HepG2 (cell line): ENCODE results near the gene OR6S1. TPM values are rescaled to one million over a fixed set of nuclear protein-coding genes. Genes with fewer than 3 reads are reported as not detected.

Source experiments
- ARNTL ChIP-seq: sonication (generic); formaldehyde crosslinking; IDR thresholded peaks from 2 replicates; pipeline ENCODE4 v1.4.0; 2020; ENCODE audit warnings: mild to moderate bottlenecking, missing genetic modification reagents
- DMAP1 ChIP-seq: IDR thresholded peaks from 2 replicates; pipeline ENCODE4 v1.6.1; 2016
- DZIP1 ChIP-seq: sonication (generic); formaldehyde crosslinking; IDR thresholded peaks from 2 replicates; pipeline ENCODE4 v1.5.0; 2020; ENCODE audit warnings: mild to moderate bottlenecking, missing genetic modification reagents
- E2F1 ChIP-seq: sonication (generic); formaldehyde crosslinking; IDR thresholded peaks from 2 replicates; pipeline ENCODE4 v1.5.0; 2020; ENCODE audit warnings: missing genetic modification reagents
- ISX ChIP-seq: sonication (generic); formaldehyde crosslinking; conservative IDR thresholded peaks from 2 replicates; pipeline ENCODE4 v1.5.0; 2020; ENCODE audit warnings: missing genetic modification reagents
- MIXL1 ChIP-seq: IDR thresholded peaks from 2 replicates; pipeline ENCODE4 v1.6.1; 2016
- RARG ChIP-seq: sonication (generic); formaldehyde crosslinking; IDR thresholded peaks from 2 replicates; pipeline ENCODE4 v1.4.0; 2020; ENCODE audit warnings: low read depth, mild to moderate bottlenecking, missing genetic modification reagents
- ZNF510 ChIP-seq: sonication (generic); formaldehyde crosslinking; IDR thresholded peaks from 2 replicates; pipeline ENCODE4 v1.4.0; 2020; ENCODE audit warnings: low read depth, mild to moderate bottlenecking, missing genetic modification reagents
- ZNF678 ChIP-seq: sonication (generic); formaldehyde crosslinking; IDR thresholded peaks from 2 replicates; pipeline ENCODE4 v1.4.0; 2020; ENCODE audit warnings: mild to moderate bottlenecking, missing genetic modification reagents
- ZNF839 ChIP-seq: sonication (generic); formaldehyde crosslinking; IDR thresholded peaks from 2 replicates; pipeline ENCODE4 v1.4.0; 2020; ENCODE audit warnings: missing genetic modification reagents, mild to moderate bottlenecking, borderline replicate concordance
- ZNF878 ChIP-seq: sonication (generic); formaldehyde crosslinking; IDR thresholded peaks from 2 replicates; pipeline ENCODE4 v1.8.1; 2023; ENCODE audit warnings: mild to moderate bottlenecking, missing genetic modification reagents, moderate library complexity
- polyA plus RNA-seq, 8 experiments: library from polyadenylated mRNA; depleted of rRNA in 3 of 8; stranded (reverse) in 7 of 8; unstranded in 1 of 8; fragments of >200 nt; fragmentation: Illumina TruSeq in 4 of 8; extraction: Trizol in 4 of 8; gene quantifications; 2 replicates each; pipeline versions ENCODE4 v1.2.1 to v1.2.3, GENCODE V29; 2011 to 2016; ENCODE audit warnings: low read depth in 4 of 8, missing spikeins in 1 of 8, mixed read lengths in 1 of 8; ENCODE audit not compliant: insufficient read depth in 1 of 8
- total RNA-seq, 5 experiments: library from RNA; depleted of rRNA; stranded (reverse); fragments of >200 nt; fragmentation: Illumina TruSeq; extraction: Trizol; gene quantifications; 2 replicates each; pipeline ENCODE4 v1.2.3, GENCODE V29; 2016; ENCODE audit warnings: low read depth in 1 of 5
- TF ChIP-seq, protein P1 (sequence below): sonication (generic); formaldehyde crosslinking; conservative IDR thresholded peaks from 2 replicates; pipeline ENCODE4 v1.4.0; 2020; ENCODE audit warnings: missing genetic modification reagents
- TF ChIP-seq, protein P2 (sequence below): sonication (generic); formaldehyde crosslinking; IDR thresholded peaks from 2 replicates; pipeline ENCODE4 v1.4.0; 2020; ENCODE audit warnings: mild to moderate bottlenecking, missing genetic modification reagents, borderline replicate concordance
- TF ChIP-seq, protein P3 (sequence below): sonication (generic); formaldehyde crosslinking; IDR thresholded peaks from 2 replicates; pipeline ENCODE4 v1.5.0; 2020; ENCODE audit warnings: mild to moderate bottlenecking, missing genetic modification reagents, borderline replicate concordance

OR6S1 gene
- total and polyA plus RNA-seq, 2 of the 13 experiments (the other 11 are each of a cell fraction or from before 2014, with no cell fraction given), result 0.09 TPM; not detected in 1

GRCh38 chr14:20684662-20685456 is 43.4 kb upstream of the OR6S1 start (continued):
- no peak for TF ChIP-seq DZIP1 (CRISPR knock-in tag)
- TF ChIP-seq, protein P1, sequence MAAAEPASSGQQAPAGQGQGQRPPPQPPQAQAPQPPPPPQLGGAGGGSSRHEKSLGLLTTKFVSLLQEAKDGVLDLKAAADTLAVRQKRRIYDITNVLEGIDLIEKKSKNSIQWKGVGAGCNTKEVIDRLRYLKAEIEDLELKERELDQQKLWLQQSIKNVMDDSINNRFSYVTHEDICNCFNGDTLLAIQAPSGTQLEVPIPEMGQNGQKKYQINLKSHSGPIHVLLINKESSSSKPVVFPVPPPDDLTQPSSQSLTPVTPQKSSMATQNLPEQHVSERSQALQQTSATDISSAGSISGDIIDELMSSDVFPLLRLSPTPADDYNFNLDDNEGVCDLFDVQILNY (CRISPR knock-in tag), result no peak
- 0 out of 2 replicates have a peak, but pooled peaks have one; percentile 11 for TF ChIP-seq ZNF878 (CRISPR knock-in tag)
- TF ChIP-seq ZNF510 (CRISPR knock-in tag), result peak; percentile 41; the same call in 1 of the 2 replicates
- no peak for TF ChIP-seq ARNTL (CRISPR knock-in tag)
- no peak for TF ChIP-seq ISX
- TF ChIP-seq RARG (CRISPR knock-in tag), result no peak; the same call in 1 of the 2 replicates
- no peak for TF ChIP-seq E2F1 (CRISPR knock-in tag)
- TF ChIP-seq MIXL1 (CRISPR knock-in tag), result no peak
- no peak for TF ChIP-seq DMAP1 (CRISPR knock-in tag)
- TF ChIP-seq, protein P2, sequence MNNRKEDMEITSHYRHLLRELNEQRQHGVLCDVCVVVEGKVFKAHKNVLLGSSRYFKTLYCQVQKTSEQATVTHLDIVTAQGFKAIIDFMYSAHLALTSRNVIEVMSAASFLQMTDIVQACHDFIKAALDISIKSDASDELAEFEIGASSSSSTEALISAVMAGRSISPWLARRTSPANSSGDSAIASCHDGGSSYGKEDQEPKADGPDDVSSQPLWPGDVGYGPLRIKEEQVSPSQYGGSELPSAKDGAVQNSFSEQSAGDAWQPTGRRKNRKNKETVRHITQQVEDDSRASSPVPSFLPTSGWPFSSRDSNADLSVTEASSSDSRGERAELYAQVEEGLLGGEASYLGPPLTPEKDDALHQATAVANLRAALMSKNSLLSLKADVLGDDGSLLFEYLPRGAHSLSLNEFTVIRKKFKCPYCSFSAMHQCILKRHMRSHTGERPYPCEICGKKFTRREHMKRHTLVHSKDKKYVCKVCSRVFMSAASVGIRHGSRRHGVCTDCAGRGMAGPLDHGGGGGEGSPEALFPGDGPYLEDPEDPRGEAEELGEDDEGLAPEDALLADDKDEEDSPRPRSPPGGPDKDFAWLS (CRISPR knock-in tag), result no peak
- 0 out of 2 replicates have a peak, but pooled peaks have one; percentile 16 for TF ChIP-seq ZNF839 (CRISPR knock-in tag)
- TF ChIP-seq ZNF678 (CRISPR knock-in tag), result no peak
- TF ChIP-seq, protein P3, sequence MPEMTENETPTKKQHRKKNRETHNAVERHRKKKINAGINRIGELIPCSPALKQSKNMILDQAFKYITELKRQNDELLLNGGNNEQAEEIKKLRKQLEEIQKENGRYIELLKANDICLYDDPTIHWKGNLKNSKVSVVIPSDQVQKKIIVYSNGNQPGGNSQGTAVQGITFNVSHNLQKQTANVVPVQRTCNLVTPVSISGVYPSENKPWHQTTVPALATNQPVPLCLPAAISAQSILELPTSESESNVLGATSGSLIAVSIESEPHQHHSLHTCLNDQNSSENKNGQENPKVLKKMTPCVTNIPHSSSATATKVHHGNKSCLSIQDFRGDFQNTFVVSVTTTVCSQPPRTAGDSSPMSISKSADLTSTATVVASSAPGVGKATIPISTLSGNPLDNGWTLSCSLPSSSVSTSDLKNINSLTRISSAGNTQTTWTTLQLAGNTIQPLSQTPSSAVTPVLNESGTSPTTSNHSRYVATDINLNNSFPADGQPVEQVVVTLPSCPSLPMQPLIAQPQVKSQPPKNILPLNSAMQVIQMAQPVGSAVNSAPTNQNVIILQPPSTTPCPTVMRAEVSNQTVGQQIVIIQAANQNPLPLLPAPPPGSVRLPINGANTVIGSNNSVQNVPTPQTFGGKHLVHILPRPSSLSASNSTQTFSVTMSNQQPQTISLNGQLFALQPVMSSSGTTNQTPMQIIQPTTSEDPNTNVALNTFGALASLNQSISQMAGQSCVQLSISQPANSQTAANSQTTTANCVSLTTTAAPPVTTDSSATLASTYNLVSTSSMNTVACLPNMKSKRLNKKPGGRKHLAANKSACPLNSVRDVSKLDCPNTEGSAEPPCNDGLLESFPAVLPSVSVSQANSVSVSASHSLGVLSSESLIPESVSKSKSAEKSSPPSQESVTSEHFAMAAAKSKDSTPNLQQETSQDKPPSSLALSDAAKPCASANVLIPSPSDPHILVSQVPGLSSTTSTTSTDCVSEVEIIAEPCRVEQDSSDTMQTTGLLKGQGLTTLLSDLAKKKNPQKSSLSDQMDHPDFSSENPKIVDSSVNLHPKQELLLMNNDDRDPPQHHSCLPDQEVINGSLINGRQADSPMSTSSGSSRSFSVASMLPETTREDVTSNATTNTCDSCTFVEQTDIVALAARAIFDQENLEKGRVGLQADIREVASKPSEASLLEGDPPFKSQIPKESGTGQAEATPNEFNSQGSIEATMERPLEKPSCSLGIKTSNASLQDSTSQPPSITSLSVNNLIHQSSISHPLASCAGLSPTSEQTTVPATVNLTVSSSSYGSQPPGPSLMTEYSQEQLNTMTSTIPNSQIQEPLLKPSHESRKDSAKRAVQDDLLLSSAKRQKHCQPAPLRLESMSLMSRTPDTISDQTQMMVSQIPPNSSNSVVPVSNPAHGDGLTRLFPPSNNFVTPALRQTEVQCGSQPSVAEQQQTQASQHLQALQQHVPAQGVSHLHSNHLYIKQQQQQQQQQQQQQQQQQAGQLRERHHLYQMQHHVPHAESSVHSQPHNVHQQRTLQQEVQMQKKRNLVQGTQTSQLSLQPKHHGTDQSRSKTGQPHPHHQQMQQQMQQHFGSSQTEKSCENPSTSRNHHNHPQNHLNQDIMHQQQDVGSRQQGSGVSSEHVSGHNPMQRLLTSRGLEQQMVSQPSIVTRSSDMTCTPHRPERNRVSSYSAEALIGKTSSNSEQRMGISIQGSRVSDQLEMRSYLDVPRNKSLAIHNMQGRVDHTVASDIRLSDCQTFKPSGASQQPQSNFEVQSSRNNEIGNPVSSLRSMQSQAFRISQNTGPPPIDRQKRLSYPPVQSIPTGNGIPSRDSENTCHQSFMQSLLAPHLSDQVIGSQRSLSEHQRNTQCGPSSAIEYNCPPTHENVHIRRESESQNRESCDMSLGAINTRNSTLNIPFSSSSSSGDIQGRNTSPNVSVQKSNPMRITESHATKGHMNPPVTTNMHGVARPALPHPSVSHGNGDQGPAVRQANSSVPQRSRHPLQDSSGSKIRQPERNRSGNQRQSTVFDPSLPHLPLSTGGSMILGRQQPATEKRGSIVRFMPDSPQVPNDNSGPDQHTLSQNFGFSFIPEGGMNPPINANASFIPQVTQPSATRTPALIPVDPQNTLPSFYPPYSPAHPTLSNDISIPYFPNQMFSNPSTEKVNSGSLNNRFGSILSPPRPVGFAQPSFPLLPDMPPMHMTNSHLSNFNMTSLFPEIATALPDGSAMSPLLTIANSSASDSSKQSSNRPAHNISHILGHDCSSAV (CRISPR knock-in tag), result no peak
